HCT116 (cell line): ENCODE data around the gene RBMX. TPM values are rescaled to one million over a fixed set of nuclear protein-coding genes. Genes with fewer than 3 reads are reported as not detected.
"Not testable (repeated sequence)": the region's sequence is repeated elsewhere in the genome, so short reads cannot be mapped to it uniquely, and the experiment has no call there.

Source experiments
- ATAC-seq: fragments of 200-7000 bp; cut with Tn5 transposase; 2 replicates; pipeline ENCODE4 v1.9.1; 2020; ENCODE audit warnings: mild to moderate bottlenecking, moderate library complexity
- BruUV-seq: library from RNA; stranded (reverse); fragments of 400-500 nt; replicated peaks from 2 replicates; lab custom pipeline; 2021; lab: Mats Ljungman, UMichigan
- CTCF ChIA-PET: fragments of 300-600 bp; sonication (Branson Sonifier 250); formaldehyde crosslinking; loops from one replicate; lab custom pipeline; 2021; ENCODE audit warnings: antibody characterized with exemption; lab: Charles Lee
- POLR2A ChIA-PET: fragments of 300-600, 350-600 bp; sonication (Branson Sonifier 250); formaldehyde crosslinking; loops from one replicate; lab custom pipeline; 2021; ENCODE audit warnings: antibody characterized with exemption; lab: Charles Lee
- RAD21 ChIA-PET, 2 experiments: fragments of 300-600 bp; sonication (Branson Sonifier 250); formaldehyde crosslinking; loops; one replicate each; lab custom pipeline; 2023; ENCODE audit warnings: low total read pairs in 2 of 2; ENCODE audit not compliant: uncharacterized antibody in 2 of 2, unreplicated experiment in 2 of 2, low non-redundant PET in 1 of 2; lab: Charles Lee
- DNase-seq: peaks from one replicate; pipeline ENCODE4 v3.0.0-alpha.2; 2010; ENCODE audit warnings: low read depth, low spot score
- H2AFZ ChIP-seq: fragments of 200-600 bp; shearing (Covaris generic), sonication (generic); 2 replicates; pipeline ENCODE4 v1.6.1; 2017; ENCODE audit warnings: low read depth, mixed run types, mixed read lengths, antibody characterized with exemption, low read length; ENCODE audit not compliant: poor library complexity, severe bottlenecking
- H3K27ac ChIP-seq: 2 replicates; pipeline ENCODE4 v1.5.1; 2012; ENCODE audit warnings: low read depth, low read length
- H3K27me3 ChIP-seq: fragments of 200-600 bp; sonication (generic); 2 replicates; pipeline ENCODE4 v1.6.1; 2016; ENCODE audit warnings: mixed run types, low read length, mixed read lengths; ENCODE audit not compliant: insufficient read depth
- H3K36me3 ChIP-seq, 2 experiments: fragments of 200-500 bp in 1 of 2; fragments of 200-600 bp in 1 of 2; sonication (Bioruptor generic) in 1 of 2; sonication (generic) in 1 of 2; 2 replicates each; pipeline versions ENCODE4 v1.5.1 to v1.6.1; 2014 to 2016; ENCODE audit warnings: low read length in 2 of 2, inconsistent platforms in 1 of 2, mixed read lengths in 1 of 2, mixed run types in 1 of 2; ENCODE audit not compliant: insufficient read depth in 2 of 2, control insufficient read depth in 1 of 2
- H3K4me1 ChIP-seq, 2 experiments: fragments of 200-600 bp in 1 of 2; sonication (generic) in 1 of 2; 2 replicates each; pipeline versions ENCODE4 v1.5.1 to v1.6.1; 2012 to 2017; ENCODE audit warnings: low read length in 2 of 2, inconsistent platforms in 1 of 2, mild to moderate bottlenecking in 1 of 2, mixed read lengths in 1 of 2, mixed run types in 1 of 2, moderate library complexity in 1 of 2; ENCODE audit not compliant: insufficient read depth in 2 of 2, control insufficient read depth in 1 of 2
- H3K4me2 ChIP-seq: fragments of 200-600 bp; sonication (generic); 2 replicates; pipeline ENCODE4 v1.6.1; 2017; ENCODE audit warnings: mixed run types, low read length, mixed read lengths
- H3K4me3 ChIP-seq, 2 experiments: fragments of 200-600 bp in 1 of 2; sonication (generic) in 1 of 2; replicated peaks in 1 of 2; 2 replicates each; pipeline ENCODE4 v1.5.1; 2011 to 2016; ENCODE audit warnings: low read length in 2 of 2, control low read depth in 1 of 2, low read depth in 1 of 2, mild to moderate bottlenecking in 1 of 2, mixed read lengths in 1 of 2, mixed run types in 1 of 2
- H3K79me2 ChIP-seq: fragments of 200-600 bp; sonication (generic); 2 replicates; pipeline ENCODE4 v1.6.1; 2017; ENCODE audit warnings: mild to moderate bottlenecking, mixed run types, low read length, moderate library complexity, mixed read lengths; ENCODE audit not compliant: insufficient read depth
- H3K9ac ChIP-seq: fragments of 200-600 bp; sonication (generic); 2 replicates; pipeline ENCODE4 v1.6.1; 2016; ENCODE audit warnings: low read length, mixed read lengths
- H3K9me2 ChIP-seq: fragments of 200-600 bp; sonication (generic), shearing (Covaris generic); 2 replicates; pipeline ENCODE4 v1.6.1; 2017; ENCODE audit warnings: mixed run types, mild to moderate bottlenecking, moderate library complexity; ENCODE audit not compliant: insufficient read depth
- H3K9me3 ChIP-seq, 2 experiments: fragments of 200-500 bp in 1 of 2; fragments of 200-600 bp in 1 of 2; sonication (Bioruptor generic) in 1 of 2; sonication (generic) in 1 of 2; 2 replicates each; pipeline ENCODE4 v1.6.1; 2014 to 2017; ENCODE audit warnings: low read length in 2 of 2, mixed read lengths in 2 of 2, inconsistent platforms in 1 of 2, low read depth in 1 of 2, mild to moderate bottlenecking in 1 of 2, mixed run types in 1 of 2, moderate library complexity in 1 of 2; ENCODE audit not compliant: control insufficient read depth in 1 of 2, insufficient read depth in 1 of 2
- H4K20me1 ChIP-seq: fragments of 200-600 bp; sonication (generic), shearing (Covaris generic); 2 replicates; pipeline ENCODE4 v1.6.1; 2017; ENCODE audit warnings: mixed run types, mild to moderate bottlenecking, moderate library complexity; ENCODE audit not compliant: insufficient read depth
- CBX3 ChIP-seq: IDR thresholded peaks from 2 replicates; pipeline ENCODE4 v1.6.1; 2012; ENCODE audit warnings: low read depth
- CEBPB ChIP-seq: IDR thresholded peaks from 2 replicates; pipeline ENCODE4 v1.6.1; 2012; ENCODE audit warnings: low read depth
- EGR1 ChIP-seq: IDR thresholded peaks from 2 replicates; pipeline ENCODE4 v1.6.1; 2012; ENCODE audit warnings: low read depth
- EZH2phosphoT487 ChIP-seq: fragments of 200-600 bp; IDR thresholded peaks from 2 replicates; pipeline ENCODE4 v1.6.1; 2018; ENCODE audit warnings: antibody characterized with exemption, borderline replicate concordance
- FOSL1 ChIP-seq: IDR thresholded peaks from 2 replicates; pipeline ENCODE4 v1.6.1; 2012; ENCODE audit warnings: low read depth
- POLR2A ChIP-seq: IDR thresholded peaks from 2 replicates; pipeline ENCODE4 v1.7.0; 2011; ENCODE audit warnings: borderline replicate concordance; ENCODE audit not compliant: insufficient read depth, insufficient read length; ENCODE audit errors: extremely low read depth
- POLR2AphosphoS5 ChIP-seq: IDR thresholded peaks from 2 replicates; pipeline ENCODE4 v1.6.1; 2011; ENCODE audit warnings: mild to moderate bottlenecking, low read depth, low read length, moderate library complexity
- RAD21 ChIP-seq: IDR thresholded peaks from 2 replicates; pipeline ENCODE4 v1.6.1; 2012; ENCODE audit warnings: low read depth, mild to moderate bottlenecking
- SP1 ChIP-seq: IDR thresholded peaks from 2 replicates; pipeline ENCODE4 v1.6.1; 2012; ENCODE audit warnings: low read depth
- SRF ChIP-seq: IDR thresholded peaks from 2 replicates; pipeline ENCODE4 v1.6.1; 2012; ENCODE audit warnings: low read depth
- YY1 ChIP-seq: IDR thresholded peaks from 2 replicates; pipeline ENCODE4 v1.6.1; 2011; ENCODE audit warnings: low read length, low read depth, moderate library complexity, mild to moderate bottlenecking; ENCODE audit not compliant: insufficient replicate concordance; ENCODE audit errors: extremely low read depth
- ZFX ChIP-seq: fragments of 450-650 bp; IDR thresholded peaks from 2 replicates; pipeline ENCODE4 v1.6.1; 2017
- ZNF274 ChIP-seq: fragments of 200-500 bp; sonication (Bioruptor generic); IDR thresholded peaks from 2 replicates; pipeline ENCODE4 v1.6.1; 2014; ENCODE audit warnings: mild to moderate bottlenecking, low read depth, low read length, inconsistent platforms
- intact Hi-C: fragments of 100-400 bp; cut with micrococcal nuclease; formaldehyde crosslinking; loops from 2 replicates; pipeline ENCODE4 v1.10.0; 2022
- total RNA-seq: library from RNA; stranded (reverse); gene quantifications from one replicate; pipeline ENCODE4 v1.2.1, GENCODE V29; 2021; ENCODE audit not compliant: unreplicated experiment
- TF ChIP-seq, protein P1 (sequence below): IDR thresholded peaks from 2 replicates; pipeline ENCODE4 v1.6.1; 2011; ENCODE audit warnings: mild to moderate bottlenecking, low read length, moderate library complexity; ENCODE audit not compliant: insufficient replicate concordance; ENCODE audit errors: extremely low read depth
- TF ChIP-seq, protein P2 (sequence below): IDR thresholded peaks from 2 replicates; pipeline ENCODE4 v1.6.1; 2012
- TF ChIP-seq, protein P3 (sequence below): IDR thresholded peaks from 2 replicates; pipeline ENCODE4 v1.6.1; 2012; ENCODE audit warnings: low read depth

RBMX gene
- total RNA-seq, 1 experiment from 2014 or later: 267 TPM

DNA sequence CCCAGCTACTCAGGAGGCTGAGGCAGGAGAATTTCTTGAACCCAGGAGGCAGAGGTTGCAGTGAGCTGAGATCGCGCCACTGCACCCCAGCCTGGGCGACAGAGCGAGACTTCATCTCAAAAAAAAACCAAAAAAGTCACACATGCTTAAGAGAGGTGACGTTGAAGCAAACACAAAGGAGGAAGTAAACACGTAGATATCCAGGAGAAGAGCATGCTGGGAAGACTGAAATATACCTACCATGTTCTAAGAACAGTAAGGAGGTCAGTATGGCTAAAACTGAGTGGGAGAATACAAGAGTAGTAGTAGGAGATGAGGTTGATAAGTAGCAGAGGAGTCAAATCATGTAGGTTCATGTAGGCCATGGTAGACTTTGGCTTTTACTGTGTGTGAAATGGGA lies 10.1 kb upstream of the RBMX start:
- H3K79me2 ChIP-seq, H3K27me3 ChIP-seq, H3K27ac ChIP-seq, POLR2A ChIA-PET, RAD21 ChIA-PET, H3K9ac ChIP-seq, H4K20me1 ChIP-seq, BruUV-seq, H3K9me2 ChIP-seq, DNase-seq, intact Hi-C loops, H2AFZ ChIP-seq, H3K4me2 ChIP-seq, H3K9me3 ChIP-seq, H3K36me3 ChIP-seq, H3K4me3 ChIP-seq, H3K4me1 ChIP-seq, ATAC-seq, CTCF ChIA-PET: not testable (repeated sequence)

DNA sequence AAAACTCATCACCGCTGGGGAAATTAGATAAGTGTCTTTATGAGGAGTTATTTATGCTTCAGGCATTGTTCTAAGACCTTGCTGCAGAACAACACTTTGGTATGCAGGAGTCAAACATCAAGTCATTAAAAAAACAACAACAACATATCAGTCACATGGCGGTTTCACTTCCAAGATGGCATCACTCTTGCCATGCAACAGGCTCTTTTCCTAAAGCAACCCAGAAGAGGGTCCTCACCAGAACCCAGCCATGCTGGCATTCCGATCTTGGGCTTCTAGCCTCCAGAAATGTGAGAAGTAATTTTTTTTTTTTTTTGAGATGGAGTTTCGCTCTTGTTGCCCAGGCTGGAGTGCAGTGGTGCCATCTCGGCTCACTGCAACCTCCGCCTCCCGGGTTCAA lies 8.7 kb upstream of the RBMX start:
- H4K20me1 ChIP-seq: no peaks in the 10 kb centered on the region
- no peak overlapping the region for H3K4me3 ChIP-seq
- ChIA-PET POLR2A (no interaction called here), CTCF (no interaction called here), RAD21 (no interaction called here)
- no peaks in the 10 kb centered on the region for H3K27me3 ChIP-seq
- BruUV-seq: no TSS peak
- H3K4me1 ChIP-seq: no peaks in the 10 kb centered on the region
- H3K36me3 ChIP-seq: no peaks in the 10 kb centered on the region
- intact Hi-C loops: no loop called here
- H3K9ac ChIP-seq: no peak overlapping the region
- DNase-seq (no peak), ATAC-seq (no peak)
- H3K27ac ChIP-seq: no peak overlapping the region
- TF ChIP-seq, protein P1, sequence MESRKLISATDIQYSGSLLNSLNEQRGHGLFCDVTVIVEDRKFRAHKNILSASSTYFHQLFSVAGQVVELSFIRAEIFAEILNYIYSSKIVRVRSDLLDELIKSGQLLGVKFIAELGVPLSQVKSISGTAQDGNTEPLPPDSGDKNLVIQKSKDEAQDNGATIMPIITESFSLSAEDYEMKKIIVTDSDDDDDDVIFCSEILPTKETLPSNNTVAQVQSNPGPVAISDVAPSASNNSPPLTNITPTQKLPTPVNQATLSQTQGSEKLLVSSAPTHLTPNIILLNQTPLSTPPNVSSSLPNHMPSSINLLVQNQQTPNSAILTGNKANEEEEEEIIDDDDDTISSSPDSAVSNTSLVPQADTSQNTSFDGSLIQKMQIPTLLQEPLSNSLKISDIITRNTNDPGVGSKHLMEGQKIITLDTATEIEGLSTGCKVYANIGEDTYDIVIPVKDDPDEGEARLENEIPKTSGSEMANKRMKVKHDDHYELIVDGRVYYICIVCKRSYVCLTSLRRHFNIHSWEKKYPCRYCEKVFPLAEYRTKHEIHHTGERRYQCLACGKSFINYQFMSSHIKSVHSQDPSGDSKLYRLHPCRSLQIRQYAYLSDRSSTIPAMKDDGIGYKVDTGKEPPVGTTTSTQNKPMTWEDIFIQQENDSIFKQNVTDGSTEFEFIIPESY: no peak
- TF ChIP-seq EGR1: no peak
- no peak for TF ChIP-seq POLR2AphosphoS5
- no peak for TF ChIP-seq ZFX
- TF ChIP-seq SRF: no peak
- TF ChIP-seq, protein P2, sequence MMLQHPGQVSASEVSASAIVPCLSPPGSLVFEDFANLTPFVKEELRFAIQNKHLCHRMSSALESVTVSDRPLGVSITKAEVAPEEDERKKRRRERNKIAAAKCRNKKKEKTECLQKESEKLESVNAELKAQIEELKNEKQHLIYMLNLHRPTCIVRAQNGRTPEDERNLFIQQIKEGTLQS: no peak
- TF ChIP-seq CEBPB: no peak
- TF ChIP-seq, protein P3, sequence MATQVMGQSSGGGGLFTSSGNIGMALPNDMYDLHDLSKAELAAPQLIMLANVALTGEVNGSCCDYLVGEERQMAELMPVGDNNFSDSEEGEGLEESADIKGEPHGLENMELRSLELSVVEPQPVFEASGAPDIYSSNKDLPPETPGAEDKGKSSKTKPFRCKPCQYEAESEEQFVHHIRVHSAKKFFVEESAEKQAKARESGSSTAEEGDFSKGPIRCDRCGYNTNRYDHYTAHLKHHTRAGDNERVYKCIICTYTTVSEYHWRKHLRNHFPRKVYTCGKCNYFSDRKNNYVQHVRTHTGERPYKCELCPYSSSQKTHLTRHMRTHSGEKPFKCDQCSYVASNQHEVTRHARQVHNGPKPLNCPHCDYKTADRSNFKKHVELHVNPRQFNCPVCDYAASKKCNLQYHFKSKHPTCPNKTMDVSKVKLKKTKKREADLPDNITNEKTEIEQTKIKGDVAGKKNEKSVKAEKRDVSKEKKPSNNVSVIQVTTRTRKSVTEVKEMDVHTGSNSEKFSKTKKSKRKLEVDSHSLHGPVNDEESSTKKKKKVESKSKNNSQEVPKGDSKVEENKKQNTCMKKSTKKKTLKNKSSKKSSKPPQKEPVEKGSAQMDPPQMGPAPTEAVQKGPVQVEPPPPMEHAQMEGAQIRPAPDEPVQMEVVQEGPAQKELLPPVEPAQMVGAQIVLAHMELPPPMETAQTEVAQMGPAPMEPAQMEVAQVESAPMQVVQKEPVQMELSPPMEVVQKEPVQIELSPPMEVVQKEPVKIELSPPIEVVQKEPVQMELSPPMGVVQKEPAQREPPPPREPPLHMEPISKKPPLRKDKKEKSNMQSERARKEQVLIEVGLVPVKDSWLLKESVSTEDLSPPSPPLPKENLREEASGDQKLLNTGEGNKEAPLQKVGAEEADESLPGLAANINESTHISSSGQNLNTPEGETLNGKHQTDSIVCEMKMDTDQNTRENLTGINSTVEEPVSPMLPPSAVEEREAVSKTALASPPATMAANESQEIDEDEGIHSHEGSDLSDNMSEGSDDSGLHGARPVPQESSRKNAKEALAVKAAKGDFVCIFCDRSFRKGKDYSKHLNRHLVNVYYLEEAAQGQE: no peak
- no peak for TF ChIP-seq FOSL1
- no peak for TF ChIP-seq CBX3
- no peak for TF ChIP-seq SP1
- TF ChIP-seq EZH2phosphoT487: no peak
- TF ChIP-seq YY1: no peak
- no peak for TF ChIP-seq ZNF274
- TF ChIP-seq POLR2A: no peak
- TF ChIP-seq RAD21: no peak
- no peak overlapping the region for H3K4me2 ChIP-seq
- H2AFZ ChIP-seq: no peak overlapping the region
- H3K9me2 ChIP-seq: no peaks in the 10 kb centered on the region
- H3K9me3 ChIP-seq: no peaks in the 10 kb centered on the region
- H3K79me2 ChIP-seq: no peaks in the 10 kb centered on the region
